HG03575 (cell line): ENCODE results near the gene DOCK2.
"Not testable (repeated sequence)": the region's sequence is repeated elsewhere in the genome, so short reads cannot be mapped to it uniquely, and the experiment has no call there.

Experiments
- ATAC-seq: cut with Tn5 transposase; IDR thresholded peaks from one replicate; pipeline ENCODE4 v1.9.1; 2021; ENCODE audit not compliant: unreplicated experiment, insufficient number of reproducible peaks, low FRiP score; ENCODE audit errors: extremely low read depth

DOCK2 gene

GRCh38 chr5:169742771-169743296, 105.8 kb downstream of the DOCK2 start:
- ATAC-seq = no peak

DNA sequence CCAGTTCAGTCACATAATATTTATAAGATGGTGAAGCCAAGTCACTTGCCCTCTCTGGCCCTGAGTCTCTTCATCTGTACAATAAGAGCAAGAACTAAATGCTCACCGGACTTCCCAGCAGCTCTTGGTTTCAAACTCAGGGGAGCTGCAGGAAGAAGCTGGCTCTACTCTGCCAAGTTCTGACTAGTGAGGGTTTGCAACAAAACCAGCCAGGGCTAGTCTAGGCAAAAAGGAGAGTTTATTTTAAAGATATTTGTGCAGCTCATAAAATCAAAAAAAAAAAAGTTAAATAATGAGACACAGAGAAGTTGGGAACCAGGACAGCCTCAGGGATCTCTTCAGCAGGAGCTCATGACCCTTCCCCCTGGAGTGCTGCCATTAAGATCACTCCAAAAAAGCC, 107.3 kb downstream of the DOCK2 start:
- no peak for ATAC-seq

DNA sequence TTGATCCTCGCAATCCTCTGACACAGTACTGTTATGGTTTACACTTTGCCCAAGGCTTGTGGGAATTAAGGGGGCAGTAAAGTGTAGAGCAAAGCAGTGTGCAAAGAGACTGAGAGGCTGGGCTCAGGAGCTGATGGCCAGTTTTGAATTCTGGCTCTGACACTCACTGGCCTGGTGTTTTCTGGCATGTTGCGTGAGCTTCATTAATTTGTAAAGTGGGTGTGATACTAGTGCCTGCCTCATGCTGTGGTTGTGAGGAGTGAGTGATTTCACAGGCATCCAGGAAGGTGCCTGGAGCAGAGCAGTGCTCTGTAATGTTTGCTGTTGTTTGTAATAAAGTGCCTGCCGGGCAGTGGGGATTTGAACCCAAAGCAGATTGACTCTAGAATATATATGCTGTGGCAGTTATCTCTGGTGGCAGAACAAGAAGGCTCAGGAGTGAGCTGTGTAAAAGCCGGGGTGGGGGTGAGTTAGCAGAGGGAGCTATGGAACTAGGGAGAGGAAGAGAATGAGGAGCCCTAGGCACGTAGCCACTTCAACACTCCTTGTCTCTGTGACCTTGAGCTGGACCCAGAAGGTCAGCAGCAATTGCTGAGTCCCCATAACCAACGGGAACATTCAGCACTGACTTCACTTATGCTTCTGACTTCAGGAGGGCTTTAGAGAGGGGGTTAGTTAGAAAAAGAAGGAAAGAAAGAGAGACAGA, 108.5 kb downstream of the DOCK2 start:
- ATAC-seq = no peak

GRCh38 chr5:169746147-169746694, 109.1 kb downstream of the DOCK2 start:
- no peak for ATAC-seq

- ATAC-seq = no peak
Observed at GRCh38 chr5:169748174-169748573, 111.1 kb downstream of the DOCK2 start.

DNA sequence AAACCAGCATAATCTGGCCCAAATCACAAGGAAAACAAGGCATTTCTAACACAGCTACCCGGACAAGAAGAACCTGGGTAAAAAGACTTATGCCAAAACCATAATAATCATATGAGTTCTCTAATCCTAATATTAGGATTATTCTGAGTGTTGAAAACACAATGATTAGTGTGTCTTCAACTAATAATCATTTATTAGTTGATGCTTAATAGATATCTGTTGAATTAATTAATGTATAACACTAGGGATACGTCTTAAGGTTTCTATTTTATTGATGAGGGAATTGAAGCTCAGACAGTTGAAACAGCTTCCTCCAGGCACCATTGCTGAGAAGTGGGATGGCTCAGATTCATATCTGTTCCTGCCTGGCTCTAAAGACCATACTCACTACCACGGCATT, 112.2 kb downstream of the DOCK2 start:
- no peak for ATAC-seq

- ATAC-seq = no peak
Observed at GRCh38 chr5:169751490-169751889, 114.4 kb downstream of the DOCK2 start.

DNA sequence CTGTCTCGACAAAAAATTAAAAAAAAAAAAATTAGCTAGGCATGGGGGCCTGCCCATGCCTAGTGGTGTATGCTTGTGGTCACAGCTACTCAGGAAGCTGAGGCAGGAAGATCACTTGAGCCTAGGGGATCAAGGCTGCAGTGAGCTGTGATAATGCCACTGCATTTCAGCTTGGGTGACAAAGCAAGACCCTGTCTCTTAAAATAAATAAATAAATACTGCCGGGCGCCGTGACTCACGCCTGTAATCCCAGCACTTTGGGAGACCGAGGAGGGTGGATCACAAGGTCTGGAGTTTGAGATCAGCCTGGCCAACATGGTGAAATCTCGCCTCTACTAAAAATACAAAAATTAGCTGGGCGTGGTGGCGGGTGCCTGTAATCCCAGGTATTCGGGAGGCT, 115.5 kb downstream of the DOCK2 start:
- not testable (repeated sequence) for ATAC-seq

GRCh38 chr5:169753795-169754194, 116.7 kb downstream of the DOCK2 start:
- ATAC-seq = no peak

DNA sequence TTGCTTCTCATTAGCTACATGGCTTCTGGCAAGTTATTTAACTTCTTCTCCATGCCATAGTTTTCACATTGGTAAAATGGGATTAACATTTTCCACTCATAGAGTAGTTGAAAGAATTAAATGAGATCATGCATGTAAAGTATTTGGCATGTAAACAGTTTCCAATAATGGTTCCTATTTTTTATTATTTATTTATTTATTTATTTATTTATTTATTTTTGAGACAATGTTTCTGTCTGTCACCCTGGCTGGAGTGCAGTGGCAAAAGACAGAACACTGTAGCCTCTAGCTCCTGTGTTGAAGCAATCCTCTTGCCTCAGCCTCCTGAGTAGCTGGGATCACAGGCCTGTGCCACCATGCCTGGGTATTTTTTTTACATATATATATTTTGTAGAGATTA, 117.7 kb downstream of the DOCK2 start:
- ATAC-seq = no peak

- ATAC-seq = no peak
Observed at GRCh38 chr5:169756071-169756765, 119.1 kb downstream of the DOCK2 start.

- ATAC-seq = no peak
Observed at GRCh38 chr5:169757016-169757415, 119.9 kb downstream of the DOCK2 start.

- ATAC-seq = no peak
Observed at GRCh38 chr5:169758886-169759285, 121.8 kb downstream of the DOCK2 start.

DNA sequence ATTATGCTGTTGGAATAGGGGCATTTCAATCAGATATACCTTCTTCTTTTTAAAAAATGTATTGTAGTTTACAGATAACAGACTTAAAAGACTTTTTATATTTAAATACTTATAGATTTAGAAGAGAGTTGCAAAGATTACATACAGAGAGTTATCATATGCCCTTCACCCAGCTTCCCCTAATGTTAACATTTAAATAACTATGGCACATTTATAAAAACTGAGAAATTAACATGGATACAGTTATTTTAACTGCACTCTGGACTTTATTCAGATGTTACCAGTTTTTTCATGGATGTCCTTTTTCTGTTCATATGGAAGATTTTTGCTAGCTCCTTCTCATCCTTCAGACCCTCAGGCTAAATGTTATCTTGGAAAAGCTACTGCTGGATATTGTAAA, 123.2 kb downstream of the DOCK2 start:
- no peak for ATAC-seq

DNA sequence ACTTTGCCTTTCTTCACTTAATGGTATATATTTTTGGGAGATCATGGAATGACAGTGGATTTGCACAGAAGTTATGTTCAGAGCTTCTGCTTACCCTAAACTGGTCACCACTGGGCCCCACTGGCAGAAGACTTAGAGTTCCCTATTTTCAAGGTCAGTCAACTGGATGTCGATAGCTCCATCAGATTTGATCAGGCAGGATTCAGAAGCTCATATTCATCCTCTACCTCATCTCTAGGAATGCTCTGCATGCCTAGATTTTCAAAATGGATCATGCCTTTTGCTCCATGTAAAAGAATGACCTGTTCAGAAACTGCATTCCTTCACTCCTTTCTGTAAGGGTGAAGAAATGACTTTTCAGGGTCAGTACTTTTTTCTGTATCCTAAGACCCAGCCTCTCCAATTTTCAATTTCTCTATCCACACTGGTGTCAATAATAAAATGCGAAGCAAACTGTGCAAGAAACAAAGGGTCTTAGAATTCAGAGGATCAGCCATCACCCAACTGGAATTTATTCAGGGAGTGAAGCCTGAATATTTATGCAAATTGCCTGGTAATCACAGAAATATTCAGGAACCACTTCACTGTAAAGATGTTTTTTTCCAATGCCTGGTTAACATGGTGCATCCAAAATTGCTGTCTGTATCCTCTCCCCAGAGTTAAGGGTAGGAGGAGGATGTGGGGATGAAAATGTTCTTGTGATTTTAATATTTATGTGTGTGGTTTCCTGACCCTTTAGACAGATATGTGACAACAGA, 125.4 kb downstream of the DOCK2 start:
- no peak for ATAC-seq

GRCh38 chr5:169763376-169764017, 126.4 kb downstream of the DOCK2 start:
- no peak for ATAC-seq

DNA sequence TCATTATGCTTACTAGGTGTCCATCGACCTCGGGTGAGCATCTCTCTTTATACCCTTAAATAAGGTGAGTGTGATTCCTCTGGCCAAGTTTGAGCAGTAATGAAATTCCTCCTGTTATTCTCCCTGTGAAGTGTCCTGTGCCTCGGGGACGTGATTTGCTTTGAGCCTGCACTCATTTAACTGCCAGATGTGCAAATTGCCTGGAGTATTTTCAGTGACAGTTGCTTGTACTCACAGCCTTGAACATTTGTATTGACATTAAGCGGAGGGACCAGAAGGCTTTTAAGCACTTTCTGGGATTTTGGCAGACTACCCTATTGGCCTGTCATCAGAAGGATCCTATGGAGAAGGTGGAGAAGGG, 126.9 kb downstream of the DOCK2 start:
- no peak for ATAC-seq

DNA sequence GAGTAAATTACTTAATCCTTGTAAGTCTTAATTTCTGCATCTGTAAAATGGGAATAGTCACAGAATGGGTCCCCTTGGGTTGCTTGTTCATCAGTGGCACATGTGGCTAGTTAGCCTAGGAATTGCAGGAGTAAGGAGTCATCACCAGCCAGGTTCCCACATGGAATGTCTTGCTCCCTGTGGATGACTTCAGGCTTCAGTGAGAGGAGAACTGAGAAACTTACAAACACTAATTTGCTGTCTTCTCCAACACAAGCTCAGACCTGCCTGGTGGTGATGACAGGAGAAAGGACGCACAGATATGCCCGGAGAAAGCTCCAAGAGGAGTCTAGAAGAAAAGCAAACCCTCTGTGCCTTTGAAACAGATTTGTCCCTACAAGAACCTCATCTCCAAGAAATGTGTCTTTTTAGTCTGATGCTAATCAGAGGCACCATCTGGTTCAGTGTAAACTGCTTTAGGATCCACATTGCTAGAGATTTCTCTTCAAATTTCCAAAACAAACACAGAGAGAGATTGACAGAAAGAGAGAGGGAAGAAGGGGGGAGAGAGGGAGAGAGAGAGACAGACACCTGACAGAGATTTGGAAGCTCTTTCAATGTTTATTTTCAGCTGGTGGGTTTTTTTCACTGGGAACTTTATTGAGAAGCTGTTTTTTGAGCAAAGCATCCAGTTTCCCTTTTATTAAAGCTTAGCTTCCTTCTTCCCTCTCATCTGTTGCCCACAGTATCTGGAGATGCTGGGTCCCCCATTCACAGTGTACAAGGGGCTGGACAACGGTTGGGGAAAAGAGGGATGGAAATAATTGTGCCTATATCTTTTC, 128.3 kb downstream of the DOCK2 start:
- no peak for ATAC-seq
